Endothelial cell of umbilical vein (primary cell): ENCODE data around the gene CXCL14. TPM values are rescaled to one million over a fixed set of nuclear protein-coding genes. Genes with fewer than 3 reads are reported as not detected.

Source experiments
- BruUV-seq: library from RNA; stranded (reverse); fragments of 400-500 nt; replicated peaks from 2 replicates; lab custom pipeline; 2021; lab: Mats Ljungman, UMichigan
- CTCF ChIA-PET: fragments of 300-600, 350-600 bp; sonication (Branson Sonifier 250); formaldehyde crosslinking; loops from one replicate; lab custom pipeline; 2021; ENCODE audit warnings: antibody characterized with exemption, inconsistent platforms; lab: Charles Lee
- POLR2A ChIA-PET: fragments of 300-600, 350-600 bp; sonication (Branson Sonifier 250); formaldehyde crosslinking; loops from one replicate; lab custom pipeline; 2021; ENCODE audit warnings: antibody characterized with exemption, inconsistent platforms; lab: Charles Lee
- DNase-seq: peaks from one replicate; pipeline ENCODE4 v3.0.0-alpha.2; 2011; ENCODE audit warnings: low read depth, low spot score
- FAIRE-seq: peaks from 2 replicates; lab custom pipeline; 2011; peaks lifted over from hg19 to GRCh38; lab: Jason Lieb, UNC
- H2AFZ ChIP-seq: 2 replicates; pipeline ENCODE4 v1.6.0; 2012; ENCODE audit warnings: low read depth, low read length, control low read depth, inconsistent platforms
- H3K27ac ChIP-seq: 2 replicates; pipeline ENCODE4 v1.5.1; 2011; ENCODE audit warnings: low read depth, mild to moderate bottlenecking, control low read depth, low read length, moderate library complexity; ENCODE audit not compliant: insufficient read depth
- H3K27me3 ChIP-seq, 2 experiments: 2 replicates each; pipeline versions ENCODE4 v1.6.0 to v1.6.1; 2011; ENCODE audit warnings: low read length in 2 of 2, mixed read lengths in 1 of 2; ENCODE audit not compliant: control insufficient read depth in 2 of 2, insufficient read depth in 2 of 2
- H3K36me3 ChIP-seq, 2 experiments: 2 replicates in 1 of 2; 3 replicates in 1 of 2; pipeline ENCODE4 v1.5.1; 2011; ENCODE audit warnings: low read length in 2 of 2, mild to moderate bottlenecking in 1 of 2, moderate library complexity in 1 of 2; ENCODE audit not compliant: control insufficient read depth in 2 of 2, insufficient read depth in 2 of 2; ENCODE audit errors: extremely low read depth in 1 of 2
- H3K4me1 ChIP-seq: 3 replicates; pipeline ENCODE4 v1.5.1; 2011; ENCODE audit warnings: mild to moderate bottlenecking, low read length; ENCODE audit not compliant: control insufficient read depth, insufficient read depth; ENCODE audit errors: extremely low read depth
- H3K4me2 ChIP-seq: 2 replicates; pipeline ENCODE4 v1.6.1; 2011; ENCODE audit warnings: low read length, control low read depth, mixed read lengths; ENCODE audit not compliant: insufficient read depth
- H3K4me3 ChIP-seq, 3 experiments: fragments of 200-600 bp in 1 of 3; sonication (generic), shearing (Covaris generic) in 1 of 3; replicated peaks in 1 of 3; 2 replicates each; pipeline ENCODE4 v1.5.1; 2011 to 2016; ENCODE audit warnings: control low read depth in 3 of 3, low read length in 3 of 3, mild to moderate bottlenecking in 2 of 3, inconsistent platforms in 1 of 3, low read depth in 1 of 3, moderate library complexity in 1 of 3; ENCODE audit not compliant: insufficient read depth in 1 of 3
- H3K79me2 ChIP-seq: 2 replicates; pipeline ENCODE4 v1.6.0; 2012; ENCODE audit warnings: low read length, inconsistent platforms; ENCODE audit not compliant: control insufficient read depth, insufficient read depth
- H3K9ac ChIP-seq: replicated peaks from 2 replicates; pipeline ENCODE3; 2011; ENCODE audit warnings: low read length, control low read depth; ENCODE audit not compliant: insufficient read depth; ENCODE audit errors: extremely low read depth
- H3K9me1 ChIP-seq: replicated peaks from 3 replicates; pipeline ENCODE4 v1.6.0; 2011; ENCODE audit warnings: mild to moderate bottlenecking, low read length; ENCODE audit not compliant: control insufficient read depth, insufficient read depth; ENCODE audit errors: extremely low read depth
- H3K9me3 ChIP-seq: replicated peaks from 2 replicates; pipeline ENCODE4 v1.5.1; 2012; ENCODE audit warnings: low read length, inconsistent platforms; ENCODE audit not compliant: control insufficient read depth, insufficient read depth
- H4K20me1 ChIP-seq: replicated peaks from 2 replicates; pipeline ENCODE3; 2011; ENCODE audit warnings: mild to moderate bottlenecking, low read length; ENCODE audit not compliant: control insufficient read depth, insufficient read depth; ENCODE audit errors: extremely low read depth
- EZH2 ChIP-seq: IDR thresholded peaks from 2 replicates; pipeline ENCODE4 v1.6.1; 2012; ENCODE audit warnings: borderline replicate concordance, low read depth, mild to moderate bottlenecking, moderate library complexity, low read length, inconsistent platforms; ENCODE audit not compliant: severe bottlenecking
- FOS ChIP-seq: IDR thresholded peaks from 2 replicates; pipeline ENCODE4 v1.6.1; 2011; ENCODE audit warnings: mild to moderate bottlenecking, low read length, moderate library complexity, borderline replicate concordance; ENCODE audit not compliant: insufficient read depth
- GATA2 ChIP-seq: IDR thresholded peaks from 2 replicates; pipeline ENCODE4 v1.7.0; 2011; ENCODE audit warnings: low read depth, mild to moderate bottlenecking, moderate library complexity, mixed read lengths, low read length; ENCODE audit not compliant: insufficient read length, insufficient read depth
- JUN ChIP-seq: IDR thresholded peaks from 2 replicates; pipeline ENCODE4 v1.6.1; 2011; ENCODE audit warnings: borderline replicate concordance, low read depth; ENCODE audit not compliant: insufficient read length, insufficient read depth
- MYC ChIP-seq: IDR thresholded peaks from one replicate; pipeline ENCODE4 v1.6.1; 2011; ENCODE audit warnings: mild to moderate bottlenecking, low read depth, low read length
- POLR2A ChIP-seq: IDR thresholded peaks from 2 replicates; pipeline ENCODE4 v1.6.1; 2012; ENCODE audit warnings: low read depth, mild to moderate bottlenecking, control low read depth, low read length
- POLR2AphosphoS5 ChIP-seq: IDR thresholded peaks from 2 replicates; pipeline ENCODE4 v1.6.1; 2012; ENCODE audit warnings: low read depth, mild to moderate bottlenecking, control low read depth, low read length, moderate library complexity; ENCODE audit not compliant: insufficient read depth
- dilution Hi-C: fragments of 300-500 bp; cut with MboI; formaldehyde crosslinking; loops from one replicate; pipeline ENCODE4 v1.15.0; 2019; ENCODE audit warnings: low sequenced_read_pairs; ENCODE audit not compliant: extremely low pct_ligation_motif_present
- intact Hi-C: fragments of 100-400 bp; cut with micrococcal nuclease; formaldehyde crosslinking; loops from one replicate; pipeline ENCODE4 v1.10.0; 2022
- polyA plus RNA-seq, 4 experiments: library from polyadenylated mRNA; depleted of rRNA in 3 of 4; stranded (reverse) in 3 of 4; unstranded in 1 of 4; fragments of >200 nt; gene quantifications; 2 replicates each; pipeline versions ENCODE4 v1.2.1 to v1.2.3, GENCODE V29; 2011 to 2012; ENCODE audit warnings: missing spikeins in 1 of 4
- total RNA-seq: library from RNA; stranded (reverse); gene quantifications from 2 replicates; pipeline ENCODE4 v1.2.3, GENCODE V29; 2021
- TF ChIP-seq, protein P1 (sequence below): IDR thresholded peaks from 2 replicates; pipeline ENCODE4 v1.6.1; 2011; ENCODE audit not compliant: insufficient read depth, insufficient read length
- TF ChIP-seq, protein P2 (sequence below), 2 donors: IDR thresholded peaks; 1 replicate in 1 of 2; 2 replicates in 1 of 2; pipeline ENCODE4 v1.5.1; 2011; ENCODE audit warnings: low read length in 2 of 2, mild to moderate bottlenecking in 2 of 2, moderate library complexity in 2 of 2, control low read depth in 1 of 2, inconsistent platforms in 1 of 2, low read depth in 1 of 2; ENCODE audit not compliant: insufficient read depth in 1 of 2; ENCODE audit errors: extremely low read depth in 1 of 2

Gene CXCL14
- total and polyA plus RNA-seq, 2 donors (not counting 3 experiments of a cell fraction or from before 2014, with no cell fraction given), result not detected

DNA sequence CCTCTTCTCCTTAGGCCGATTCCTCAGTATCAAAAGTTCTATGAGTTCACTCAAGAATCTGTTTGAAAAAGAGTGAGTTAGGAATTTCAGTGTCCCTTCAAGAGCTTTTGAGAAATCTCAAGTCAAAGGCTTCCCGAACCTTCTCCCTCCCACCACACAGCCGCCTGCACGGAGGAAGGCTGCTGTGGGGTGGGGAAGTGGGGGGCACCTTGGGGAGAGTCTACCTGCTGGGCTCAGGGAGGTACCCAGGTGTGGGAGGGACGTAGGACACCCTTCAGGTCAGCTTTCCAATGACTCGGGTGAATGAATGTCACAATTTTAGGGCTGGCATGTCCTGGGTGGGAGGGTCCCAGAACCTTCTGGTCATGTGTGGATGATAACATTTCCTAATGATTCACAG is 17.5 kb downstream of the CXCL14 start:
- H3K27me3 ChIP-seq, result peaks cover 10 to 18% of the 10 kb centered on the region in 2 experiments
- intact Hi-C loops (loop anchor here (1.0 kb wide), 1 partner anchor 269 kb away; no protein-coding TSS in a partner anchor), dilution Hi-C loops (loop anchor here (25.0 kb wide), 1 partner anchor 99 kb away; the partner anchor contains the start of gene TIFAB)
- no TSS peak for BruUV-seq
- no peak for FAIRE-seq
- DNase-seq, result no peak
- no peaks in the 10 kb centered on the region for H3K4me1 ChIP-seq
- no peaks in the 10 kb centered on the region for H3K36me3 ChIP-seq
- ChIA-PET CTCF (interaction anchor here (0.6 to 14.3 kb wide), 41 partner anchors 10 to 1600 kb away, joined by 3 to 664 read pairs (median 4); partner anchors contain the start of genes CXCL14 and SLC25A48), POLR2A (interaction anchor here (0.6 kb wide), 1 partner anchor 493 kb away, joined by 3 read pairs; no protein-coding TSS in a partner anchor)
- no peak overlapping the region for H3K27ac ChIP-seq
- no peak overlapping the region for H2AFZ ChIP-seq
- no peak overlapping the region for H3K9ac ChIP-seq
- no peak overlapping the region for H3K4me3 ChIP-seq
- TF ChIP-seq POLR2AphosphoS5 (no peak), POLR2A (no peak), EZH2 (no peak), FOS (no peak), GATA2 (no peak), JUN (no peak), MYC (no peak)
- TF ChIP-seq, protein P1, sequence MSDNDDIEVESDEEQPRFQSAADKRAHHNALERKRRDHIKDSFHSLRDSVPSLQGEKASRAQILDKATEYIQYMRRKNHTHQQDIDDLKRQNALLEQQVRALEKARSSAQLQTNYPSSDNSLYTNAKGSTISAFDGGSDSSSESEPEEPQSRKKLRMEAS, result no peak
- TF ChIP-seq, protein P2, sequence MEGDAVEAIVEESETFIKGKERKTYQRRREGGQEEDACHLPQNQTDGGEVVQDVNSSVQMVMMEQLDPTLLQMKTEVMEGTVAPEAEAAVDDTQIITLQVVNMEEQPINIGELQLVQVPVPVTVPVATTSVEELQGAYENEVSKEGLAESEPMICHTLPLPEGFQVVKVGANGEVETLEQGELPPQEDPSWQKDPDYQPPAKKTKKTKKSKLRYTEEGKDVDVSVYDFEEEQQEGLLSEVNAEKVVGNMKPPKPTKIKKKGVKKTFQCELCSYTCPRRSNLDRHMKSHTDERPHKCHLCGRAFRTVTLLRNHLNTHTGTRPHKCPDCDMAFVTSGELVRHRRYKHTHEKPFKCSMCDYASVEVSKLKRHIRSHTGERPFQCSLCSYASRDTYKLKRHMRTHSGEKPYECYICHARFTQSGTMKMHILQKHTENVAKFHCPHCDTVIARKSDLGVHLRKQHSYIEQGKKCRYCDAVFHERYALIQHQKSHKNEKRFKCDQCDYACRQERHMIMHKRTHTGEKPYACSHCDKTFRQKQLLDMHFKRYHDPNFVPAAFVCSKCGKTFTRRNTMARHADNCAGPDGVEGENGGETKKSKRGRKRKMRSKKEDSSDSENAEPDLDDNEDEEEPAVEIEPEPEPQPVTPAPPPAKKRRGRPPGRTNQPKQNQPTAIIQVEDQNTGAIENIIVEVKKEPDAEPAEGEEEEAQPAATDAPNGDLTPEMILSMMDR (IDR thresholded peaks at IDR 0.05; ENCODE audit: extremely low read depth in 1 of 2, insufficient read depth in 1 of 2, low read depth in 1 of 2, low read length in 2 of 2), result no peak
- no peak overlapping the region for H3K4me2 ChIP-seq
- no peaks in the 10 kb centered on the region for H4K20me1 ChIP-seq
- H3K79me2 ChIP-seq, result no peaks in the 10 kb centered on the region
- no peaks in the 10 kb centered on the region for H3K9me3 ChIP-seq
- no peaks in the 10 kb centered on the region for H3K9me1 ChIP-seq
